Stimulated activated CD4-positive, alpha-beta T cell treated with anti-CD3 and anti-CD28 coated beads, TNF-alpha, amount 100 ng/mL, for 24 hours (primary cell): ENCODE measurements around the gene NOXO1.
A peak's percentile ranks its signal among the peaks of the same experiment; 100 is the strongest.
"Not testable (repeated sequence)": the region's sequence is repeated elsewhere in the genome, so short reads cannot be mapped to it uniquely, and the experiment has no call there.

ENCODE experiments used
- DNase-seq, 3 experiments: peaks; one replicate each; pipeline ENCODE4 v3.0.0-alpha.2; 2020; ENCODE audit warnings: low read depth in 3 of 3

NOXO1 gene

GRCh38 chr16:1942047-1942809 lies 39.0 kb downstream of the NOXO1 start:
- DNase-seq = no peak

GRCh38 chr16:1941162-1942046 lies 39.9 kb downstream of the NOXO1 start:
- no peak for DNase-seq

- DNase-seq = no peak
Measured at GRCh38 chr16:1940273-1941161, 40.8 kb downstream of the NOXO1 start.

- not testable (repeated sequence) for DNase-seq
Measured at GRCh38 chr16:1939833-1940232, 41.4 kb downstream of the NOXO1 start.

- no peak for DNase-seq
Measured at GRCh38 chr16:1938910-1939309, 42.4 kb downstream of the NOXO1 start.

- no peak for DNase-seq
Measured at GRCh38 chr16:1938316-1938715, 43.0 kb downstream of the NOXO1 start.

GRCh38 chr16:1936945-1937479 lies 44.3 kb downstream of the NOXO1 start:
- no peak for DNase-seq

- no peak for DNase-seq
Measured at GRCh38 chr16:1933097-1933661, 48.1 kb downstream of the NOXO1 start.

- DNase-seq = no peak
Measured at GRCh38 chr16:1932050-1933028, 48.9 kb downstream of the NOXO1 start.

GRCh38 chr16:1930338-1930720 lies 50.9 kb downstream of the NOXO1 start:
- DNase-seq = no peak

- DNase-seq = peak; percentile 82 to 91 (median 88)
Measured at GRCh38 chr16:1929578-1930337, 51.5 kb downstream of the NOXO1 start.

- no peak for DNase-seq
Measured at GRCh38 chr16:1929105-1929504, 52.2 kb downstream of the NOXO1 start.
